ENCODE data around the gene VSX1.

DNA sequence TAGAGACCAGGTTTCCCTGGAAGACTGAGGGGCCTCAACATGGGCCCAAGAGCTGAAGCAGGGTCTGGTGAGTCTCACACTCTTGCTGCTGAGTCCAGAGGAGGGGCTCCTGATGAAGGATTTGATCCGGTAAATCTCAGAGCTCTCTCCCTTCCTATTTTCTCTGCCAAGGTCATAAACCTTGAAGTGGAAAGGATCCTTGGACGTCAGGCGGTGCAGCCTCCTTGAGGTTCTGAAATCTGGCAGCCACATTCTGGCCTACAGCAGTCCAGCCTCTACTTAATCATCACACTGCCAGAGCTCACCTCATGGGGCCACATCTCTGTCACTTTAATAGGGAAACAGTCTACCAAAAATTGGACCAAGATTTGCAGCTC, 48.0 kb downstream of the VSX1 start:
- TF ChIP-seq, protein P1, sequence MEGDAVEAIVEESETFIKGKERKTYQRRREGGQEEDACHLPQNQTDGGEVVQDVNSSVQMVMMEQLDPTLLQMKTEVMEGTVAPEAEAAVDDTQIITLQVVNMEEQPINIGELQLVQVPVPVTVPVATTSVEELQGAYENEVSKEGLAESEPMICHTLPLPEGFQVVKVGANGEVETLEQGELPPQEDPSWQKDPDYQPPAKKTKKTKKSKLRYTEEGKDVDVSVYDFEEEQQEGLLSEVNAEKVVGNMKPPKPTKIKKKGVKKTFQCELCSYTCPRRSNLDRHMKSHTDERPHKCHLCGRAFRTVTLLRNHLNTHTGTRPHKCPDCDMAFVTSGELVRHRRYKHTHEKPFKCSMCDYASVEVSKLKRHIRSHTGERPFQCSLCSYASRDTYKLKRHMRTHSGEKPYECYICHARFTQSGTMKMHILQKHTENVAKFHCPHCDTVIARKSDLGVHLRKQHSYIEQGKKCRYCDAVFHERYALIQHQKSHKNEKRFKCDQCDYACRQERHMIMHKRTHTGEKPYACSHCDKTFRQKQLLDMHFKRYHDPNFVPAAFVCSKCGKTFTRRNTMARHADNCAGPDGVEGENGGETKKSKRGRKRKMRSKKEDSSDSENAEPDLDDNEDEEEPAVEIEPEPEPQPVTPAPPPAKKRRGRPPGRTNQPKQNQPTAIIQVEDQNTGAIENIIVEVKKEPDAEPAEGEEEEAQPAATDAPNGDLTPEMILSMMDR (IDR thresholded peaks at IDR 0.05): no peak
- no peak for TF ChIP-seq POLR2A (IDR thresholded peaks at IDR 0.05)
